ENCODE data around the gene TOX2. TPM values are rescaled to one million over a fixed set of nuclear protein-coding genes. Genes with fewer than 3 reads are reported as not detected.

The TOX2 gene
- total RNA-seq, 2 experiments from 2014 or later = 1.6 to 3.0 TPM

GRCh38 chr20:43941476-43942200 lies 27.0 kb downstream of the TOX2 start:
- peaks cover 1% of the 10 kb centered on the region for H3K9me3 Mint-ChIP-seq (ENCODE audit: low read depth)
- ChIA-PET POLR2A (no interaction called here), CTCF (interaction anchor here (0.6 to 2.8 kb wide), 3 partner anchors 13 to 191 kb away, joined by 4 to 16 read pairs (median 10); no protein-coding TSS in a partner anchor)
- H3K27me3 Mint-ChIP-seq = peaks cover 7% of the 10 kb centered on the region
- no peak for DNase-seq
- H3K27ac Mint-ChIP-seq = peak overlapping the region; percentile 2
- no peaks in the 10 kb centered on the region for H3K36me3 Mint-ChIP-seq (ENCODE audit: low read depth)
- intact Hi-C loops (cut with DNase I, micrococcal nuclease) = loop anchor here in 1 of 2 experiments (1.0 kb wide), 2 partner anchors 14 to 190 kb away; no protein-coding TSS in a partner anchor
- H3K4me1 Mint-ChIP-seq = peaks cover 67% of the 10 kb centered on the region
- no peak for ATAC-seq
- no peak overlapping the region for H3K4me3 Mint-ChIP-seq

DNA sequence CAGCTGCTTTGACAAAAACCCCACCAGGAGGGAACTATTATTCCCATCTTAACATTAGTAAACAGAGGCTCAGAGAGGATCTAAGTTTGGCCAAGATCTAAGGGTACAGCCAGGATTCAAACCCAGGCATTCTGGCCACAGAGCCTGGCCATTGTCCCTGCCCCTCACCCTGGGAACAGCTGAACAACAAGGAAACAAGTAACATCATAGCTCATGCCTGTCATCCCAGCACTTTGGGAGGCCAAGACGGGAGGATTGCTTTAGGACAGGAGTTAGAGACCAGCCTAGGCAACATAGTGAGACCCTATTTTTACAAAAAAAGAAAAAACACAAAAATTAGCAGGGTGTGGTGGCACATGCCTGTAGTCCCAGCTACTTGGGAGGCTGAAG lies 27.5 kb downstream of the TOX2 start:
- no peaks in the 10 kb centered on the region for H3K36me3 Mint-ChIP-seq (ENCODE audit: low read depth)
- no peak overlapping the region for H3K4me3 Mint-ChIP-seq
- DNase-seq = no peak
- H3K27me3 Mint-ChIP-seq = peaks cover 8% of the 10 kb centered on the region
- H3K9me3 Mint-ChIP-seq (ENCODE audit: low read depth) = peaks cover 1% of the 10 kb centered on the region
- H3K27ac Mint-ChIP-seq = peak overlapping the region; percentile 2
- POLR2A ChIA-PET = interaction anchor here (0.7 to 1.0 kb wide), 3 partner anchors 13 to 193 kb away, joined by 3 to 7 read pairs (median 3); no protein-coding TSS in a partner anchor
- H3K4me1 Mint-ChIP-seq = peaks cover 64% of the 10 kb centered on the region
- CTCF ChIA-PET = interaction anchor here (0.6 to 2.8 kb wide), 6 partner anchors 10 to 191 kb away, joined by 3 to 16 read pairs (median 4); no protein-coding TSS in a partner anchor
- no peak for ATAC-seq
- intact Hi-C loops (cut with DNase I, micrococcal nuclease) = loop anchor here in 1 of 2 experiments (1.0 kb wide), 2 partner anchors 13 to 191 kb away; no protein-coding TSS in a partner anchor

DNA sequence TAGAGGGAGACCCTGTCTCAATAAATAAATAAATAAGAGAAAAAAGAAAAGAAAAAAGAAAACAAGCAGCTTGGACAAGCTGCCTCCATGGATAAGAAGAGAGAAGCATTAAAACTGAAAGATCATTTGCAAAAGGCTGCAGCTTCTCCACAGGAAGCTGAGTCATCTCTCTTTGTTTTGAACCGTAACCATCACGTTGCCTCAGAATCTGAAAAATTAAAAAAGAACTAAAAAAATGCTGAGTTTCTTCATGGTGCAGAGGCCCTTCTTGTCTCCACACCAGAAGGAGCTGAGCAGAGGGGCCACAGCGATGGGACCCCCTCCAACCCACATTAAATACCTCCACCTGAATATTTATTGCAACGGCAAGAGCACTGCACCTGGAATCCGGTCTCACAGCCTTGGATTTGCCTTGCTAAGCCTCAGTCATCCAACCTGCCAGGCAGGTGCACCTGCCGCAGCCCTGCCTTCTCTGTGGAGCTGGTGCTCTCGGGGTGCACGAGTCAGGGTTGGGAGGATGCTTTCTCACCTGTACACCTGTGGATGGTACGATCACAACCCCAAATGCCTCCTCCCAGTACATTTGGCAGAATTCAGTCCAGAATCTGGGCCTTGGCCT lies 28.1 kb downstream of the TOX2 start:
- DNase-seq (peak; percentile 33), ATAC-seq (peak; percentile 70)
- intact Hi-C loops (cut with DNase I, micrococcal nuclease) = loop anchor here in 1 of 2 experiments (1.0 kb wide), 2 partner anchors 13 to 191 kb away; no protein-coding TSS in a partner anchor
- H3K9me3 Mint-ChIP-seq (ENCODE audit: low read depth) = peaks cover 1% of the 10 kb centered on the region
- ChIA-PET POLR2A (interaction anchor here (0.7 to 1.1 kb wide), 5 partner anchors 13 to 192 kb away, joined by 3 to 7 read pairs (median 3); no protein-coding TSS in a partner anchor), CTCF (interaction anchor here (0.8 to 2.8 kb wide), 5 partner anchors 9 to 192 kb away, joined by 3 to 16 read pairs (median 4); no protein-coding TSS in a partner anchor)
- H3K27me3 Mint-ChIP-seq = peaks cover 11% of the 10 kb centered on the region
- no peak overlapping the region for H3K4me3 Mint-ChIP-seq
- no peaks in the 10 kb centered on the region for H3K36me3 Mint-ChIP-seq (ENCODE audit: low read depth)
- peak overlapping the region; percentile 56 for H3K27ac Mint-ChIP-seq
- peaks cover 69% of the 10 kb centered on the region for H3K4me1 Mint-ChIP-seq

- DNase-seq (no peak), ATAC-seq (no peak)
- peaks cover 76% of the 10 kb centered on the region for H3K4me1 Mint-ChIP-seq
- no peaks in the 10 kb centered on the region for H3K36me3 Mint-ChIP-seq (ENCODE audit: low read depth)
- H3K27me3 Mint-ChIP-seq = peaks cover 11% of the 10 kb centered on the region
- intact Hi-C loops (cut with DNase I, micrococcal nuclease) = no loop called here
- CTCF ChIA-PET = interaction anchor here (0.6 to 2.8 kb wide), 3 partner anchors 11 to 199 kb away, joined by 3 to 16 read pairs (median 3); no protein-coding TSS in a partner anchor
- no peak overlapping the region for H3K4me3 Mint-ChIP-seq
- no peak overlapping the region for H3K27ac Mint-ChIP-seq
- POLR2A ChIA-PET = interaction anchor here (1.1 kb wide), 1 partner anchor 31 kb away, joined by 4 read pairs; no protein-coding TSS in a partner anchor
- H3K9me3 Mint-ChIP-seq (ENCODE audit: low read depth) = peaks cover 1% of the 10 kb centered on the region
These were observed 29.1 kb downstream of the TOX2 start for GRCh38 chr20:43943725-43944124.

- intact Hi-C loops (cut with DNase I, micrococcal nuclease) = no loop called here
- Mint-ChIP-seq H3K4me3 (no peak overlapping the region), H3K4me1 (peaks cover 80% of the 10 kb centered on the region), H3K27me3 (peaks cover 18% of the 10 kb centered on the region), H3K36me3 (ENCODE audit: low read depth) (no peaks in the 10 kb centered on the region), H3K27ac (no peak overlapping the region), H3K9me3 (ENCODE audit: low read depth) (peaks cover 1% of the 10 kb centered on the region)
- DNase-seq (no peak), ATAC-seq (no peak)
- ChIA-PET POLR2A (no interaction called here), CTCF (interaction anchor here (1.5 kb wide), 1 partner anchor 9 kb away, joined by 6 read pairs; no protein-coding TSS in a partner anchor)
These were observed 30.1 kb downstream of the TOX2 start for GRCh38 chr20:43944653-43945235.

DNA sequence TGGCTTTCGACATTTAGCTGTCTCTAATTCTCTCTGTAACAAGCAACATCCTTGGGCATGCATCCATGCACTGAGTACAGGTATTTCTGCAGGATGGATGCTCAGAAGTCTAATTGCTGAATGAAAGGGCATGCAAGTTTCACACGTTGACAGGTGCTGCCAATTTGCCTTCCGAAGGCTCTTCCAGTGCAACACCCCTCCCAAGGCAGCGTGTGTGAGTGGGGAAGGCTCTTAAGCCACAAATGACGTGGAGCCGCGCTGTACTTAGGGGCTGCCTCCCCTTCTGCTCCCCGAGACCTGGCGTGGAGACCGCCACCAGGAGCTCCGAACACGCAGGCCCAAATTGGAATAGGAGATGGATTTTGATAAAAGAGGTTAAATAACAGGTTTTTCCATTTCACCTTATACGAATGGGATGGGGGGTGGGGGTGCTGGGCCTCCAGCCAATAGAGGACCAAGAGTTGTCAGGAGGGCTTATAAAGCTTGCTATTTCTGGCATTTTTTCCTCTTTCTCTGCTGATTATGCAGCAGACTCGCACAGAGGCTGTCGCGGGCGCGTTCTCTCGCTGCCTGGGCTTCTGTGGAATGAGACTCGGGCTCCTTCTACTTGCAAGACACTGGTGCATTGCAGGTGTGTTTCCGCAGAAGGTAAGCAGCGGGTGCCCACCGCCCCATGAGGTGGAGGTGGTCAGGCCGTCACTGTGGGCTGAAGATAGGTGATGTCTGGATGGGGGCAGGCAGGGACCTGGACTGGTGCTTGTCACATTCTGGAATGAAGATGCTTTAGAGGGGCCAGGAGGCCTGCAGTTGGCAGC lies 30.9 kb downstream of the TOX2 start:
- Mint-ChIP-seq H3K27ac (no peak overlapping the region), H3K4me1 (peaks cover 80% of the 10 kb centered on the region), H3K9me3 (ENCODE audit: low read depth) (peaks cover 1% of the 10 kb centered on the region), H3K27me3 (peaks cover 18% of the 10 kb centered on the region), H3K4me3 (no peak overlapping the region), H3K36me3 (ENCODE audit: low read depth) (no peaks in the 10 kb centered on the region)
- intact Hi-C loops (cut with DNase I, micrococcal nuclease) = no loop called here
- DNase-seq (no peak), ATAC-seq (no peak)
- CTCF ChIA-PET = interaction anchor here (1.5 kb wide), 1 partner anchor 10 kb away, joined by 6 read pairs; no protein-coding TSS in a partner anchor
- POLR2A ChIA-PET = no interaction called here

DNA sequence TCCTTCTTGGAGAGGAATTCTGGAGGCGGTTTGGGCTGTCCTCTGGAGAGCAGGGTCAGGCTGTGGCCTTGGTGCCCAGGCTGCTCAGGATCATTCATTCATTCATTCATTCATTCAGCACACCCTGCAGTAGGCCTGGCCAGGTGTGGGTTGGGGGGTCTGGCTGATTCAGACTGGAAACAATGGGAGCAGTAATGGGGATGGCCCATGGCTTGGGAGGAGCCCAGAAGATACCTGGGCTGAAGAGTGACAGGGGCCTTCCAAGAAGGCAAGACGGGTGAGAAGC lies 31.5 kb downstream of the TOX2 start:
- Mint-ChIP-seq H3K27ac (no peak overlapping the region), H3K36me3 (ENCODE audit: low read depth) (no peaks in the 10 kb centered on the region), H3K9me3 (ENCODE audit: low read depth) (peaks cover 1% of the 10 kb centered on the region), H3K4me3 (no peak overlapping the region), H3K4me1 (peaks cover 77% of the 10 kb centered on the region), H3K27me3 (peaks cover 16% of the 10 kb centered on the region)
- CTCF ChIA-PET = no interaction called here
- DNase-seq (no peak), ATAC-seq (no peak)
- intact Hi-C loops (cut with DNase I, micrococcal nuclease) = no loop called here
- POLR2A ChIA-PET = no interaction called here

- ATAC-seq = no peak
- Mint-ChIP-seq H3K9me3 (ENCODE audit: low read depth) (peaks cover 1% of the 10 kb centered on the region), H3K27me3 (peaks cover 16% of the 10 kb centered on the region), H3K4me3 (no peak overlapping the region), H3K4me1 (peaks cover 74% of the 10 kb centered on the region), H3K36me3 (ENCODE audit: low read depth) (no peaks in the 10 kb centered on the region), H3K27ac (no peak overlapping the region)
- intact Hi-C loops (cut with DNase I, micrococcal nuclease) = no loop called here
- CTCF ChIA-PET = interaction anchor here (0.6 to 0.9 kb wide), 2 partner anchors 9 to 123 kb away, joined by 3 read pairs; no protein-coding TSS in a partner anchor
- DNase-seq = no peak
- POLR2A ChIA-PET = no interaction called here
These were observed 32.1 kb downstream of the TOX2 start for GRCh38 chr20:43946659-43947315.

- H3K36me3 Mint-ChIP-seq (ENCODE audit: low read depth) = no peaks in the 10 kb centered on the region
- no peak overlapping the region for H3K27ac Mint-ChIP-seq
- ATAC-seq (no peak), DNase-seq (no peak)
- H3K4me1 Mint-ChIP-seq = peaks cover 71% of the 10 kb centered on the region
- ChIA-PET CTCF (interaction anchor here (0.9 kb wide), 1 partner anchor 122 kb away, joined by 3 read pairs; no protein-coding TSS in a partner anchor), POLR2A (no interaction called here)
- no peak overlapping the region for H3K4me3 Mint-ChIP-seq
- peaks cover 16% of the 10 kb centered on the region for H3K27me3 Mint-ChIP-seq
- intact Hi-C loops (cut with DNase I, micrococcal nuclease) = no loop called here
- peaks cover 1% of the 10 kb centered on the region for H3K9me3 Mint-ChIP-seq (ENCODE audit: low read depth)
These were observed 32.7 kb downstream of the TOX2 start for GRCh38 chr20:43947316-43947710.

DNA sequence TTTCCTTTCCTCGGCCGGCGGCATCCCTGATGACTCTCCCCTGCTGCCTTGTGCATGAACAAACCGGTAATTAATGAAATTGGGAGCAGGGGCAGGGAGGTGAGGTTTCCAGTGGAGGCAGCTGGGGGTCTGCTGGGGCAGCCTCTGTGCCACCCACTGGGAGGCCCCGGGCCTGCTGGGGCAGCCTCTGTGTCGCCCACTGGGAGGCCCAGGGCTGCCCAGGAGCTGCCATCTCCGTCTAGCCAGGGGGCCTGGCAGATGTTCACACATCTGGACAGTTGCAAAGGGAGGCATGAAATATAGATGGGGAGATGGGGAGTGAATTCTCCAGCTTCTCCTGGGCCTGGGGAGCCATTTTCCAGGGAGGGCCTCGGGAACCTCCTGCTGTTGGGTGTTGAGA lies 33.8 kb downstream of the TOX2 start:
- ATAC-seq (no peak), DNase-seq (no peak)
- POLR2A ChIA-PET = no interaction called here
- Mint-ChIP-seq H3K36me3 (ENCODE audit: low read depth) (no peaks in the 10 kb centered on the region), H3K4me3 (no peak overlapping the region), H3K27me3 (peaks cover 24% of the 10 kb centered on the region), H3K27ac (no peak overlapping the region), H3K9me3 (ENCODE audit: low read depth) (peaks cover 1% of the 10 kb centered on the region), H3K4me1 (peaks cover 71% of the 10 kb centered on the region)
- CTCF ChIA-PET = no interaction called here
- intact Hi-C loops (cut with DNase I, micrococcal nuclease) = no loop called here
